Smooth muscle cell (in vitro differentiated cells): ENCODE measurements around the gene CHCHD6. TPM values are rescaled to one million over a fixed set of nuclear protein-coding genes. Genes with fewer than 3 reads are reported as not detected.

Experiments used
- DNase-seq: peaks from one replicate; lab custom pipeline; 2025; ENCODE audit not compliant: unreplicated experiment; lab: John Stamatoyannopoulos, UW
- H2AFZ ChIP-seq: fragments of 200-600 bp; sonication (generic); 2 replicates; pipeline ENCODE4 v1.6.0; 2016; ENCODE audit warnings: antibody characterized with exemption, low read depth, mild to moderate bottlenecking
- H3F3A ChIP-seq: fragments of 200-600 bp; sonication (generic); 2 replicates; pipeline ENCODE4 v1.6.0; 2017; ENCODE audit warnings: antibody characterized with exemption, low read depth
- H3K27ac ChIP-seq: fragments of 200-600 bp; sonication (generic); 2 replicates; pipeline ENCODE4 v1.5.1; 2016; ENCODE audit warnings: low read depth, mild to moderate bottlenecking
- H3K27me3 ChIP-seq: fragments of 200-600 bp; sonication (generic); 2 replicates; pipeline ENCODE4 v1.6.1; 2016; ENCODE audit warnings: low read depth, mild to moderate bottlenecking
- H3K36me3 ChIP-seq: fragments of 200-600 bp; sonication (generic); 2 replicates; pipeline ENCODE4 v1.5.1; 2016; ENCODE audit warnings: low read depth
- H3K4me1 ChIP-seq: fragments of 200-600 bp; sonication (generic); 2 replicates; pipeline ENCODE4 v1.5.1; 2016; ENCODE audit warnings: low read depth
- H3K4me2 ChIP-seq: fragments of 200-600 bp; sonication (generic); 2 replicates; pipeline ENCODE4 v1.6.0; 2016; ENCODE audit warnings: mild to moderate bottlenecking
- H3K4me3 ChIP-seq: fragments of 200-600 bp; sonication (generic); 2 replicates; pipeline ENCODE4 v1.5.1; 2016; ENCODE audit warnings: mild to moderate bottlenecking
- H3K79me2 ChIP-seq: fragments of 200-600 bp; sonication (generic); 2 replicates; pipeline ENCODE4 v1.6.0; 2016; ENCODE audit warnings: low read depth, mild to moderate bottlenecking
- H3K9ac ChIP-seq: fragments of 200-600 bp; sonication (generic); 2 replicates; pipeline ENCODE4 v1.6.0; 2016; ENCODE audit warnings: low read depth
- H3K9me3 ChIP-seq: fragments of 200-600 bp; sonication (generic); replicated peaks from 2 replicates; pipeline ENCODE4 v1.5.1; 2016; ENCODE audit warnings: low read depth
- H4K20me1 ChIP-seq: fragments of 200-600 bp; sonication (generic); 2 replicates; pipeline ENCODE4 v1.6.0; 2016; ENCODE audit warnings: low read depth
- WGBS: methylation state at CpG from one replicate; pipeline ENCODE4 v1.1.7; 2016; ENCODE audit warnings: low lambda C conversion rate; 5-methylcytosine and 5-hydroxymethylcytosine counted together
- polyA plus RNA-seq: library from polyadenylated mRNA; unstranded; fragments of >200 nt; fragmentation: Nextera tagmentation; extraction: Ambion mirVana; gene quantifications from 2 replicates; pipeline ENCODE4 v1.2.1, GENCODE V29; 2016
- total RNA-seq: library from RNA; depleted of rRNA; stranded (reverse); fragments of >200 nt; gene quantifications from 2 replicates; pipeline ENCODE4 v1.2.3, GENCODE V29; 2014
- TF ChIP-seq, protein P1 (sequence below): fragments of 200-600 bp; sonication (generic); IDR thresholded peaks from 2 replicates; pipeline ENCODE4 v1.5.1; 2017; ENCODE audit warnings: borderline replicate concordance, mild to moderate bottlenecking, antibody characterized with exemption; ENCODE audit not compliant: insufficient read depth, poor library complexity, severe bottlenecking

The CHCHD6 gene
- total and polyA plus RNA-seq, 2 experiments from 2014 or later = 6.7 to 27.2 TPM

DNA sequence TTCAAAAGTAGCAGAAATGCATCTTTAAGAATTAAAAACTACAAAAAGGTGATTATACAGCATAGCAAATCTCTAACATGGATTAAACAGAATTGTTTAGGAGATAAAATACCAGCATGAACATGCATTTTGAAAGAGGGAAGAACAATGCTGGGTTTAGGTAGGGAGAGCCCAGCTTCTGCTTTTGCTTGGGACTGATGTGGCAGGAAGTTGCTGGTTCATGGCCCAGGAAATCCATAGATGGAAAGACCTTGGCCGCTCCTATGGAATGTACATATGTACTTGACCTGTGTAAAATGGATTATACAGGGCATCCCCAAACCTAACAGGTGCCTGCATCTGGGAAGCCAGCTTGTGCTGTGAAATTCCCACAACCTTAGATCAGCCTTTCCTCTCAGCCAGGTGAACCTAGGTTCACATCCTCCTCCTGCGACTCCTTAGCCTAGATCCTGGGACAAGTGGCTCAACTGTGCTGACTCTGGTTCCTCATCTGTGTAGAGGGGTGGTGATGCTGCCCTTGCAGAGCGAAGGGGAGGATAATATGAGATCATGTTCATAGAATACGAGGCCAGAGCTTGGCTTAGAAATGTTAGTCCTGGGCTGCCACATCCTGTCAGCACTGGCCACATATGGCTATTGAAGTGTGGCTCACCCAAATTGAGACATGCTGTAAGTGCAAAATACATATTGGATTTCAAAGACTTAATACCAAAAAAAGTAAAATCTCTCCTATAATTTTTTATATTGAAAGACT is 231.9 kb downstream of the CHCHD6 start:
- TF ChIP-seq, protein P1, sequence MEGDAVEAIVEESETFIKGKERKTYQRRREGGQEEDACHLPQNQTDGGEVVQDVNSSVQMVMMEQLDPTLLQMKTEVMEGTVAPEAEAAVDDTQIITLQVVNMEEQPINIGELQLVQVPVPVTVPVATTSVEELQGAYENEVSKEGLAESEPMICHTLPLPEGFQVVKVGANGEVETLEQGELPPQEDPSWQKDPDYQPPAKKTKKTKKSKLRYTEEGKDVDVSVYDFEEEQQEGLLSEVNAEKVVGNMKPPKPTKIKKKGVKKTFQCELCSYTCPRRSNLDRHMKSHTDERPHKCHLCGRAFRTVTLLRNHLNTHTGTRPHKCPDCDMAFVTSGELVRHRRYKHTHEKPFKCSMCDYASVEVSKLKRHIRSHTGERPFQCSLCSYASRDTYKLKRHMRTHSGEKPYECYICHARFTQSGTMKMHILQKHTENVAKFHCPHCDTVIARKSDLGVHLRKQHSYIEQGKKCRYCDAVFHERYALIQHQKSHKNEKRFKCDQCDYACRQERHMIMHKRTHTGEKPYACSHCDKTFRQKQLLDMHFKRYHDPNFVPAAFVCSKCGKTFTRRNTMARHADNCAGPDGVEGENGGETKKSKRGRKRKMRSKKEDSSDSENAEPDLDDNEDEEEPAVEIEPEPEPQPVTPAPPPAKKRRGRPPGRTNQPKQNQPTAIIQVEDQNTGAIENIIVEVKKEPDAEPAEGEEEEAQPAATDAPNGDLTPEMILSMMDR = no peak
- no peaks in the 10 kb centered on the region for H3K9me3 ChIP-seq
- H3K9ac ChIP-seq = no peak overlapping the region
- H3K27ac ChIP-seq = no peak overlapping the region
- peaks cover 6% of the 10 kb centered on the region for H3K4me1 ChIP-seq
- peaks cover 11% of the 10 kb centered on the region for H3F3A ChIP-seq
- no peaks in the 10 kb centered on the region for H3K36me3 ChIP-seq
- no peak overlapping the region for H2AFZ ChIP-seq
- 91% methylated on average over 4 of the region's 4 CpGs for WGBS
- no peak for DNase-seq
- no peaks in the 10 kb centered on the region for H3K79me2 ChIP-seq
- no peaks in the 10 kb centered on the region for H3K27me3 ChIP-seq
- no peaks in the 10 kb centered on the region for H4K20me1 ChIP-seq
- no peak overlapping the region for H3K4me3 ChIP-seq
- no peak overlapping the region for H3K4me2 ChIP-seq

GRCh38 chr3:126936853-126937425 is 232.9 kb downstream of the CHCHD6 start:
- H3K4me2 ChIP-seq = no peak overlapping the region

DNA sequence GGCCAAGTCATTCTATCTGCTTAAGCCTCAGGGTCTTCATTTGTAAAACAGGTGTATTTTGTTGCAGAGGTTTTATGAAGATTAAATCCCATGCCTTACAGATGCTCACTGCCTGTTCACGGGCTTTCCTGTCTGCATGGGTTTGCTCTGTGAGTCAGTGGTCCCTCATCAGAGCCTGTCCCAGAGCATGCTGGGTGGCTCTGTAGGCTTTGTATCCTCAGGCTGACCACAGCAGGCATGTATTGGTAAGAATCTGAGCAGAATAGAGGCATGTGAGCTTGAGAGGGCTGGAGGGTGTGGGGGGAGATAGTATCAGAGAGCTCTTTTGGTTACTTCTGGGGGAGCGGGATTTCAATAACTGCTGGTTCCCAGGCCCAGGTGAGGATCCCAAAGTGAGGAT is 233.5 kb downstream of the CHCHD6 start:
- H3K9me3 ChIP-seq = no peaks in the 10 kb centered on the region
- DNase-seq = no peak
- no peak overlapping the region for H3K4me3 ChIP-seq
- no peak overlapping the region for H3K4me2 ChIP-seq
- H4K20me1 ChIP-seq = no peaks in the 10 kb centered on the region
- TF ChIP-seq, protein P1 = no peak
- no peak overlapping the region for H2AFZ ChIP-seq
- H3F3A ChIP-seq = peaks cover 11% of the 10 kb centered on the region
- H3K4me1 ChIP-seq = no peaks in the 10 kb centered on the region
- WGBS = 67% methylated on average over 2 of the region's 2 CpGs
- no peak overlapping the region for H3K27ac ChIP-seq
- H3K79me2 ChIP-seq = no peaks in the 10 kb centered on the region
- no peaks in the 10 kb centered on the region for H3K27me3 ChIP-seq
- no peak overlapping the region for H3K9ac ChIP-seq
- H3K36me3 ChIP-seq = no peaks in the 10 kb centered on the region

More at GRCh38 chr3:126936853-126937425, 232.9 kb downstream of the CHCHD6 start:
- TF ChIP-seq, protein P1 = no peak
- no peaks in the 10 kb centered on the region for H3K9me3 ChIP-seq
- H4K20me1 ChIP-seq = no peaks in the 10 kb centered on the region
- no peaks in the 10 kb centered on the region for H3K27me3 ChIP-seq
- peaks cover 2% of the 10 kb centered on the region for H3K4me1 ChIP-seq
- peaks cover 11% of the 10 kb centered on the region for H3F3A ChIP-seq
- H3K9ac ChIP-seq = no peak overlapping the region
- 92% methylated on average over 6 of the region's 6 CpGs for WGBS
- DNase-seq = no peak
- H3K4me3 ChIP-seq = no peak overlapping the region
- no peaks in the 10 kb centered on the region for H3K79me2 ChIP-seq
- H3K36me3 ChIP-seq = no peaks in the 10 kb centered on the region
- no peak overlapping the region for H3K27ac ChIP-seq
- H2AFZ ChIP-seq = no peak overlapping the region
